HepG2 (cell line): ENCODE data around the gene JADE2. TPM values are rescaled to one million over a fixed set of nuclear protein-coding genes. Genes with fewer than 3 reads are reported as not detected.

ENCODE experiments used
- DNMT1 ChIP-seq: sonication (generic); formaldehyde crosslinking; IDR thresholded peaks from 2 replicates; pipeline ENCODE4 v1.5.1; 2020; ENCODE audit warnings: mild to moderate bottlenecking, missing genetic modification reagents
- NCOR1 ChIP-seq: fragments of 200-600 bp; sonication (generic); IDR thresholded peaks from 2 replicates; pipeline ENCODE4 v1.7.0; 2017; ENCODE audit warnings: antibody characterized with exemption, low read length, borderline replicate concordance
- TBX3 ChIP-seq: fragments of 450-650 bp; IDR thresholded peaks from 2 replicates; pipeline ENCODE4 v1.6.1; 2017; ENCODE audit warnings: antibody characterized with exemption, mild to moderate bottlenecking, inconsistent platforms, borderline replicate concordance
- ZNF441 ChIP-seq: sonication (generic); formaldehyde crosslinking; IDR thresholded peaks from 2 replicates; pipeline ENCODE4 v1.7.0; 2021; ENCODE audit warnings: missing genetic modification reagents, borderline replicate concordance
- ZNF563 ChIP-seq: sonication (generic); formaldehyde crosslinking; IDR thresholded peaks from 2 replicates; pipeline ENCODE4 v1.8.0; 2022; ENCODE audit warnings: mild to moderate bottlenecking, moderate library complexity, missing genetic modification reagents
- ZNF619 ChIP-seq: sonication (generic); formaldehyde crosslinking; IDR thresholded peaks from 2 replicates; pipeline ENCODE4 v1.4.0; 2020; ENCODE audit warnings: mild to moderate bottlenecking, missing genetic modification reagents
- ZNF672 ChIP-seq: sonication (generic); formaldehyde crosslinking; IDR thresholded peaks from 2 replicates; pipeline ENCODE4 v1.8.1; 2022; ENCODE audit warnings: missing genetic modification reagents
- ZSCAN22 ChIP-seq: sonication (generic); formaldehyde crosslinking; IDR thresholded peaks from 2 replicates; pipeline ENCODE4 v1.4.0; 2020; ENCODE audit warnings: mild to moderate bottlenecking, missing genetic modification reagents
- polyA plus RNA-seq, 8 experiments: library from polyadenylated mRNA; depleted of rRNA in 3 of 8; stranded (reverse) in 7 of 8; unstranded in 1 of 8; fragments of >200 nt; fragmentation: Illumina TruSeq in 4 of 8; extraction: Trizol in 4 of 8; gene quantifications; 2 replicates each; pipeline versions ENCODE4 v1.2.1 to v1.2.3, GENCODE V29; 2011 to 2016; ENCODE audit warnings: low read depth in 4 of 8, missing spikeins in 1 of 8, mixed read lengths in 1 of 8; ENCODE audit not compliant: insufficient read depth in 1 of 8
- total RNA-seq, 5 experiments: library from RNA; depleted of rRNA; stranded (reverse); fragments of >200 nt; fragmentation: Illumina TruSeq; extraction: Trizol; gene quantifications; 2 replicates each; pipeline ENCODE4 v1.2.3, GENCODE V29; 2016; ENCODE audit warnings: low read depth in 1 of 5
- TF ChIP-seq, protein P1 (sequence below): IDR thresholded peaks from 2 replicates; pipeline ENCODE4 v1.6.1; 2016; ENCODE audit warnings: low read depth, borderline replicate concordance
- TF ChIP-seq, protein P2 (sequence below): sonication (generic); formaldehyde crosslinking; IDR thresholded peaks from 2 replicates; pipeline ENCODE4; 2020; ENCODE audit warnings: missing genetic modification reagents, mild to moderate bottlenecking, borderline replicate concordance
- TF ChIP-seq, protein P3 (sequence below): IDR thresholded peaks from 2 replicates; pipeline ENCODE4 v1.6.1; 2018; ENCODE audit warnings: missing genetic modification reagents, mild to moderate bottlenecking, missing compliant biosample characterization
- TF ChIP-seq, protein P4 (sequence below): sonication (generic); formaldehyde crosslinking; IDR thresholded peaks from 2 replicates; pipeline ENCODE4 v1.9.0; 2021; ENCODE audit warnings: missing genetic modification reagents, borderline replicate concordance
- TF ChIP-seq, protein P5 (sequence below): sonication (generic); formaldehyde crosslinking; IDR thresholded peaks from 2 replicates; pipeline ENCODE4 v1.4.0; 2020; ENCODE audit warnings: missing genetic modification reagents, mild to moderate bottlenecking, borderline replicate concordance
- TF ChIP-seq, protein P6 (sequence below): sonication (generic); formaldehyde crosslinking; IDR thresholded peaks from 2 replicates; pipeline ENCODE4 v1.9.0; 2021; ENCODE audit warnings: missing genetic modification reagents, borderline replicate concordance

Gene JADE2
- total and polyA plus RNA-seq, 2 of the 13 experiments (the other 11 are each of a cell fraction or from before 2014, with no cell fraction given) = 7.5 to 15.1 TPM

DNA sequence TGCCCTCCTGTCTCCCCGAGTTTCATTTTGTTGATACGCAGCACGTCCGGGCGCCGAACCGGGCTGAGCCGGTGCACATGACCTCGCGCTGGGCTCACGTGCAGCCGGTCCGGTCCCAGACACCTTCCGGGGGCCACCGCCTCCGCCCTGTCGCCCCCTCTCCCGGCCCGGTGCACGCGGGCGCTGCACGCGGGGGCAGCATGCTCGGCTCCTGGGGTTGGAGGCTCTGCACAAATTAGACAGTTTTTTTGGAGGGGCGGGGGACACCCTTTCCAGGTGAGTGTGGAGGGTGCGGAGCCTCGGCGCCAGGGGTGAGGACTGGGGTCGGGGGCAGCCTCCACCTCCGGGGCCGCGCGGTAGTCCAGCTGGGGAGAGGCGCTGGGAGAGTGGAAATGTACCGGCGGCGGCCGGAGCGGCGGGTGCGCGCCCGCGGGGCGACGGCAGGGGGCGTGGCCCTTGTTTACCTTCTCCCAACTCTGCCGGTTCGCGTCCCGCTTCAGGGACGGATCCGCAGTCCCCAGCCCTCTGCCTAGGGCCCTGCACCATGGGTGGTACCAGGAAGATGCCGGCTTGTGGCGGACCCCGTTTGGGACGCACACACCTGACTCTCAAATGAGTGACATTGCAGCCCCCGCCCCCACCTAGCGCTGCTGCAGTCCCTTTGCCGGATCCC is 1.1 kb downstream of the JADE2 start (continued):
- peak; percentile 39; the same call in 1 of the 2 replicates for TF ChIP-seq TBX3
- TF ChIP-seq ZNF563 (CRISPR knock-in tag) = no peak; the same call in 1 of the 2 replicates
- 0 out of 2 replicates have a peak, but pooled peaks have one; percentile 31 for TF ChIP-seq NCOR1
- no peak for TF ChIP-seq DNMT1 (CRISPR knock-in tag)
- TF ChIP-seq, protein P1, sequence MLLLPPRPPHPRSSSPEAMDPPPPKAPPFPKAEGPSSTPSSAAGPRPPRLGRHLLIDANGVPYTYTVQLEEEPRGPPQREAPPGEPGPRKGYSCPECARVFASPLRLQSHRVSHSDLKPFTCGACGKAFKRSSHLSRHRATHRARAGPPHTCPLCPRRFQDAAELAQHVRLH (CRISPR knock-in tag) = no peak
- TF ChIP-seq ZSCAN22 = no peak
- TF ChIP-seq, protein P2, sequence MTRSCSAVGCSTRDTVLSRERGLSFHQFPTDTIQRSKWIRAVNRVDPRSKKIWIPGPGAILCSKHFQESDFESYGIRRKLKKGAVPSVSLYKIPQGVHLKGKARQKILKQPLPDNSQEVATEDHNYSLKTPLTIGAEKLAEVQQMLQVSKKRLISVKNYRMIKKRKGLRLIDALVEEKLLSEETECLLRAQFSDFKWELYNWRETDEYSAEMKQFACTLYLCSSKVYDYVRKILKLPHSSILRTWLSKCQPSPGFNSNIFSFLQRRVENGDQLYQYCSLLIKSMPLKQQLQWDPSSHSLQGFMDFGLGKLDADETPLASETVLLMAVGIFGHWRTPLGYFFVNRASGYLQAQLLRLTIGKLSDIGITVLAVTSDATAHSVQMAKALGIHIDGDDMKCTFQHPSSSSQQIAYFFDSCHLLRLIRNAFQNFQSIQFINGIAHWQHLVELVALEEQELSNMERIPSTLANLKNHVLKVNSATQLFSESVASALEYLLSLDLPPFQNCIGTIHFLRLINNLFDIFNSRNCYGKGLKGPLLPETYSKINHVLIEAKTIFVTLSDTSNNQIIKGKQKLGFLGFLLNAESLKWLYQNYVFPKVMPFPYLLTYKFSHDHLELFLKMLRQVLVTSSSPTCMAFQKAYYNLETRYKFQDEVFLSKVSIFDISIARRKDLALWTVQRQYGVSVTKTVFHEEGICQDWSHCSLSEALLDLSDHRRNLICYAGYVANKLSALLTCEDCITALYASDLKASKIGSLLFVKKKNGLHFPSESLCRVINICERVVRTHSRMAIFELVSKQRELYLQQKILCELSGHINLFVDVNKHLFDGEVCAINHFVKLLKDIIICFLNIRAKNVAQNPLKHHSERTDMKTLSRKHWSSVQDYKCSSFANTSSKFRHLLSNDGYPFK (CRISPR knock-in tag) = 0 out of 2 replicates have a peak, but pooled peaks have one; percentile 29
- TF ChIP-seq, protein P3, sequence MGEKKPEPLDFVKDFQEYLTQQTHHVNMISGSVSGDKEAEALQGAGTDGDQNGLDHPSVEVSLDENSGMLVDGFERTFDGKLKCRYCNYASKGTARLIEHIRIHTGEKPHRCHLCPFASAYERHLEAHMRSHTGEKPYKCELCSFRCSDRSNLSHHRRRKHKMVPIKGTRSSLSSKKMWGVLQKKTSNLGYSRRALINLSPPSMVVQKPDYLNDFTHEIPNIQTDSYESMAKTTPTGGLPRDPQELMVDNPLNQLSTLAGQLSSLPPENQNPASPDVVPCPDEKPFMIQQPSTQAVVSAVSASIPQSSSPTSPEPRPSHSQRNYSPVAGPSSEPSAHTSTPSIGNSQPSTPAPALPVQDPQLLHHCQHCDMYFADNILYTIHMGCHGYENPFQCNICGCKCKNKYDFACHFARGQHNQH = peak; percentile 19; the same call in 1 of the 2 replicates
- peak; percentile 70; the same call in 1 of the 2 replicates for TF ChIP-seq ZNF619
- TF ChIP-seq, protein P4, sequence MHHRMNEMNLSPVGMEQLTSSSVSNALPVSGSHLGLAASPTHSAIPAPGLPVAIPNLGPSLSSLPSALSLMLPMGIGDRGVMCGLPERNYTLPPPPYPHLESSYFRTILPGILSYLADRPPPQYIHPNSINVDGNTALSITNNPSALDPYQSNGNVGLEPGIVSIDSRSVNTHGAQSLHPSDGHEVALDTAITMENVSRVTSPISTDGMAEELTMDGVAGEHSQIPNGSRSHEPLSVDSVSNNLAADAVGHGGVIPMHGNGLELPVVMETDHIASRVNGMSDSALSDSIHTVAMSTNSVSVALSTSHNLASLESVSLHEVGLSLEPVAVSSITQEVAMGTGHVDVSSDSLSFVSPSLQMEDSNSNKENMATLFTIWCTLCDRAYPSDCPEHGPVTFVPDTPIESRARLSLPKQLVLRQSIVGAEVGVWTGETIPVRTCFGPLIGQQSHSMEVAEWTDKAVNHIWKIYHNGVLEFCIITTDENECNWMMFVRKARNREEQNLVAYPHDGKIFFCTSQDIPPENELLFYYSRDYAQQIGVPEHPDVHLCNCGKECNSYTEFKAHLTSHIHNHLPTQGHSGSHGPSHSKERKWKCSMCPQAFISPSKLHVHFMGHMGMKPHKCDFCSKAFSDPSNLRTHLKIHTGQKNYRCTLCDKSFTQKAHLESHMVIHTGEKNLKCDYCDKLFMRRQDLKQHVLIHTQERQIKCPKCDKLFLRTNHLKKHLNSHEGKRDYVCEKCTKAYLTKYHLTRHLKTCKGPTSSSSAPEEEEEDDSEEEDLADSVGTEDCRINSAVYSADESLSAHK (CRISPR knock-in tag) = no peak
- TF ChIP-seq ZNF672 (CRISPR knock-in tag) = no peak
- TF ChIP-seq, protein P5, sequence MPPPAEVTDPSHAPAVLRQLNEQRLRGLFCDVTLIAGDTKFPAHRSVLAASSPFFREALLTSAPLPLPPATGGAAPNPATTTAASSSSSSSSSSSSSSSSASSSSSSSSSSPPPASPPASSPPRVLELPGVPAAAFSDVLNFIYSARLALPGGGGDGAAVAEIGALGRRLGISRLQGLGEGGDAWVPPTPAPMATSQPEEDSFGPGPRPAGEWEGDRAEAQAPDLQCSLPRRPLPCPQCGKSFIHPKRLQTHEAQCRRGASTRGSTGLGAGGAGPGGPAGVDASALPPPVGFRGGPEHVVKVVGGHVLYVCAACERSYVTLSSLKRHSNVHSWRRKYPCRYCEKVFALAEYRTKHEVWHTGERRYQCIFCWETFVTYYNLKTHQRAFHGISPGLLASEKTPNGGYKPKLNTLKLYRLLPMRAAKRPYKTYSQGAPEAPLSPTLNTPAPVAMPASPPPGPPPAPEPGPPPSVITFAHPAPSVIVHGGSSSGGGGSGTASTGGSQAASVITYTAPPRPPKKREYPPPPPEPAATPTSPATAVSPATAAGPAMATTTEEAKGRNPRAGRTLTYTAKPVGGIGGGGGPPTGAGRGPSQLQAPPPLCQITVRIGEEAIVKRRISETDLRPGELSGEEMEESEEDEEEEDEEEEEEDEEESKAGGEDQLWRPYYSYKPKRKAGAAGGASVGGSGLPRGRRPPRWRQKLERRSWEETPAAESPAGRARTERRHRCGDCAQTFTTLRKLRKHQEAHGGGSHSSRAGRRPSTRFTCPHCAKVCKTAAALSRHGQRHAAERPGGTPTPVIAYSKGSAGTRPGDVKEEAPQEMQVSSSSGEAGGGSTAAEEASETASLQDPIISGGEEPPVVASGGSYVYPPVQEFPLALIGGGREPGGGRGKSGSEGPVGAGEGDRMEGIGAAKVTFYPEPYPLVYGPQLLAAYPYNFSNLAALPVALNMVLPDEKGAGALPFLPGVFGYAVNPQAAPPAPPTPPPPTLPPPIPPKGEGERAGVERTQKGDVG (CRISPR knock-in tag) = 0 out of 2 replicates have a peak, but pooled peaks have one; percentile 26
- TF ChIP-seq, protein P6, sequence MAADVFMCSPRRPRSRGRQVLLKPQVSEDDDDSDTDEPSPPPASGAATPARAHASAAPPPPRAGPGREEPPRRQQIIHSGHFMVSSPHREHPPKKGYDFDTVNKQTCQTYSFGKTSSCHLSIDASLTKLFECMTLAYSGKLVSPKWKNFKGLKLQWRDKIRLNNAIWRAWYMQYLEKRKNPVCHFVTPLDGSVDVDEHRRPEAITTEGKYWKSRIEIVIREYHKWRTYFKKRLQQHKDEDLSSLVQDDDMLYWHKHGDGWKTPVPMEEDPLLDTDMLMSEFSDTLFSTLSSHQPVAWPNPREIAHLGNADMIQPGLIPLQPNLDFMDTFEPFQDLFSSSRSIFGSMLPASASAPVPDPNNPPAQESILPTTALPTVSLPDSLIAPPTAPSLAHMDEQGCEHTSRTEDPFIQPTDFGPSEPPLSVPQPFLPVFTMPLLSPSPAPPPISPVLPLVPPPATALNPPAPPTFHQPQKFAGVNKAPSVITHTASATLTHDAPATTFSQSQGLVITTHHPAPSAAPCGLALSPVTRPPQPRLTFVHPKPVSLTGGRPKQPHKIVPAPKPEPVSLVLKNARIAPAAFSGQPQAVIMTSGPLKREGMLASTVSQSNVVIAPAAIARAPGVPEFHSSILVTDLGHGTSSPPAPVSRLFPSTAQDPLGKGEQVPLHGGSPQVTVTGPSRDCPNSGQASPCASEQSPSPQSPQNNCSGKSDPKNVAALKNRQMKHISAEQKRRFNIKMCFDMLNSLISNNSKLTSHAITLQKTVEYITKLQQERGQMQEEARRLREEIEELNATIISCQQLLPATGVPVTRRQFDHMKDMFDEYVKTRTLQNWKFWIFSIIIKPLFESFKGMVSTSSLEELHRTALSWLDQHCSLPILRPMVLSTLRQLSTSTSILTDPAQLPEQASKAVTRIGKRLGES (CRISPR knock-in tag) = peak; percentile 89; the same call in 1 of the 2 replicates
- TF ChIP-seq ZNF441 = peak; percentile 41; the same call in 1 of the 2 replicates
